Suprapubic skin (tissue), 4 donors: ENCODE results near the gene SSR3. TPM values are rescaled to one million over a fixed set of nuclear protein-coding genes. Genes with fewer than 3 reads are reported as not detected.

Source experiments
- DNase-seq, 2 donors: peaks; one replicate each; pipeline ENCODE4 v3.0.0-alpha.2; 2019; ENCODE audit warnings: low spot score in 2 of 2
- H3K27ac ChIP-seq: fragments of 200-600 bp; sonication (generic); one replicate; pipeline ENCODE4 v1.5.1; 2019
- H3K27me3 ChIP-seq: fragments of 200-600 bp; sonication (generic); one replicate; pipeline ENCODE4 v1.5.1; 2019
- H3K36me3 ChIP-seq: fragments of 200-600 bp; sonication (generic); one replicate; pipeline ENCODE4 v1.5.1; 2019
- H3K4me1 ChIP-seq: fragments of 200-600 bp; sonication (generic); one replicate; pipeline ENCODE4 v1.5.1; 2019
- H3K4me3 ChIP-seq: fragments of 200-600 bp; sonication (generic); one replicate; pipeline ENCODE4 v1.5.1; 2019; ENCODE audit warnings: mild to moderate bottlenecking
- H3K9me3 ChIP-seq: fragments of 200-600 bp; sonication (generic); one replicate; pipeline ENCODE4 v1.5.1; 2019
- CTCF ChIP-seq, 2 donors: fragments of 200-600 bp in 1 of 2; fragments of 450-650 bp in 1 of 2; sonication (generic) in 1 of 2; IDR thresholded peaks; one replicate each; pipeline ENCODE4 v1.5.1; 2016 to 2019; ENCODE audit warnings: antibody characterized with exemption in 2 of 2, mild to moderate bottlenecking in 1 of 2, moderate library complexity in 1 of 2
- EP300 ChIP-seq: sonication (generic); formaldehyde crosslinking; IDR thresholded peaks from one replicate; pipeline ENCODE4 v1.6.1; 2017; ENCODE audit warnings: antibody characterized with exemption
- POLR2A ChIP-seq, 2 donors: fragments of 450-650 bp; IDR thresholded peaks; one replicate each; pipeline ENCODE4 v1.6.1; 2017; ENCODE audit warnings: antibody characterized with exemption in 2 of 2, mild to moderate bottlenecking in 2 of 2, moderate library complexity in 2 of 2
- POLR2AphosphoS5 ChIP-seq, 3 donors: sonication (generic); formaldehyde crosslinking; IDR thresholded peaks; one replicate each; pipeline ENCODE4 v1.6.1; 2017; ENCODE audit warnings: antibody characterized with exemption in 3 of 3
- WGBS: methylation state at CpG from one replicate; pipeline ENCODE4 v1.1.5; 2018; 5-methylcytosine and 5-hydroxymethylcytosine counted together
- total RNA-seq, 4 donors: library from RNA; depleted of rRNA; stranded (reverse); fragments of >200 nt; gene quantifications; one replicate each; pipeline ENCODE4 v1.1.0, GENCODE V29; 2016

Gene SSR3
- total RNA-seq = 10 to 100 TPM; 56.4 to 72.9 (median 62.4) TPM

DNA sequence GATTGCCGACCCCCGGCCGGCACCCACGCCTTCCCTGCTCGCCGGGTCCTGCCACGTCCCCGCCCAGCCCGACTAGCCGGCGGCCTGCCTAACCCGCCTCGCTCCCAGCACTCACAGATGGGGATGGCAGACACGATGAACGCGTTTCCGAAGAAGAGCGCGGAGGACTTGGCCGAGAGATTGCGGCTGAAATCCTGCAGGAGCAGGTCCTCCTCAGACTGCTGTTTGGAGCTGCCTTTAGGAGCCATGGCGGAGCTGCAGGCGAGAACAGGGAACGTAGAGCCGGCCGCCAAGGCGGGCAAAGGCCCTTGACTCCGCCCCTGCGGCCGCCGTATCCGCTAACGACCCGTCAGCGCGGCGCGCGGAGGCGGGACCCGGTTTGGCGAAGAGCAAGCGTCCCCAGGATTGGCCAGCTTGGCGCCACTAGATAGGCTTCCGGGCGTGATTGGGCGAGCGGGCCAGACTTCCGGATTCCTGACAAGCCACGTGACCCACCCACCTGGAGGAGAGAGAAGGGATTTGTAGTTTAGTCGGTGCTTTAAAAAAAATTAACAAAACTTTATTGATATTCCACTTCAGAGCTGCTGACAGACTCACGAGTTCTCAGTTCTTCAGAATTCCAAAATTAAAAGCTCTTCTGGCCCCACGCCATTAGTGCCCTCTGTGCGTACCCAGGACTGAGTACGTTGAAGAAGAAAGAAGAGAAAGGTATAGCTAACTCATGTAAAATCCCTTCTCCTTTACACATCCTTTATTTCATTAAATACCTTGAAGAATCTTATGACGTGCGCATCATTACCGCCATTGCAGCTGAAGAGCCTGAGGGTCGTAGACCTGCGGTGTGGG is at the start of gene SSR3:
SSR3 (minus strand) TSS at position 276 of the 846 bp plus-strand sequence; CDS start at position 248, 28 bp downstream.
- Histone ChIP-seq H3K27me3 (no peaks in the 10 kb centered on the region), H3K9me3 (no peaks in the 10 kb centered on the region), H3K4me1 (peaks cover 36% of the 10 kb centered on the region), H3K4me3 (peak within 1 kb of the TSS; percentile 91), H3K36me3 (peaks cover 16% of the 10 kb centered on the region), H3K27ac (peak within 1 kb of the TSS; percentile 93)
- peak; percentile 100 for DNase-seq
- TF ChIP-seq POLR2AphosphoS5 (IDR thresholded peaks at IDR 0.05) (peak in 2 of 3 donors; percentile 18 to 69), CTCF (IDR thresholded peaks at IDR 0.05) (peak; percentile 35 to 63), POLR2A (IDR thresholded peaks at IDR 0.05) (peak; percentile 51 to 71), EP300 (no peak)
- 4% methylated on average over 60 of the region's 60 CpGs for WGBS

GRCh38 chr3:156604064-156604641 is 49.2 kb upstream of the SSR3 start:
- no peaks in the 10 kb centered on the region for H3K36me3 ChIP-seq
- DNase-seq = no peak
- TF ChIP-seq POLR2AphosphoS5 (IDR thresholded peaks at IDR 0.05) (no peak), EP300 (no peak), POLR2A (IDR thresholded peaks at IDR 0.05) (no peak), CTCF (IDR thresholded peaks at IDR 0.05) (no peak)
- H3K9me3 ChIP-seq = no peaks in the 10 kb centered on the region
- H3K27me3 ChIP-seq = no peaks in the 10 kb centered on the region
- peaks cover 13% of the 10 kb centered on the region for H3K4me1 ChIP-seq
- H3K27ac ChIP-seq = no peak overlapping the region
- no peak overlapping the region for H3K4me3 ChIP-seq
- 92% methylated on average over 2 of the region's 2 CpGs for WGBS

GRCh38 chr3:156603379-156604017 is 48.6 kb upstream of the SSR3 start:
- H3K36me3 ChIP-seq = no peaks in the 10 kb centered on the region
- no peaks in the 10 kb centered on the region for H3K27me3 ChIP-seq
- no peak for DNase-seq
- no peak overlapping the region for H3K4me3 ChIP-seq
- H3K27ac ChIP-seq = no peak overlapping the region
- H3K4me1 ChIP-seq = peaks cover 13% of the 10 kb centered on the region
- H3K9me3 ChIP-seq = no peaks in the 10 kb centered on the region
- TF ChIP-seq EP300 (no peak), POLR2AphosphoS5 (IDR thresholded peaks at IDR 0.05) (no peak), CTCF (IDR thresholded peaks at IDR 0.05) (no peak), POLR2A (IDR thresholded peaks at IDR 0.05) (no peak)
- 64% methylated on average over 2 of the region's 2 CpGs for WGBS

GRCh38 chr3:156602424-156602823 is 47.5 kb upstream of the SSR3 start:
- WGBS = 91% methylated on average over 2 of the region's 2 CpGs
- Histone ChIP-seq H3K4me1 (peaks cover 13% of the 10 kb centered on the region), H3K36me3 (no peaks in the 10 kb centered on the region), H3K27ac (no peak overlapping the region), H3K4me3 (no peak overlapping the region), H3K27me3 (no peaks in the 10 kb centered on the region), H3K9me3 (no peaks in the 10 kb centered on the region)
- no peak for DNase-seq
- TF ChIP-seq EP300 (no peak), CTCF (IDR thresholded peaks at IDR 0.05) (no peak), POLR2AphosphoS5 (IDR thresholded peaks at IDR 0.05) (no peak), POLR2A (IDR thresholded peaks at IDR 0.05) (no peak)

GRCh38 chr3:156601497-156601896 is 46.6 kb upstream of the SSR3 start:
- WGBS = 80% methylated on average over 3 of the region's 3 CpGs
- H3K27ac ChIP-seq = no peak overlapping the region
- no peaks in the 10 kb centered on the region for H3K36me3 ChIP-seq
- H3K4me1 ChIP-seq = peaks cover 12% of the 10 kb centered on the region
- no peaks in the 10 kb centered on the region for H3K27me3 ChIP-seq
- TF ChIP-seq POLR2AphosphoS5 (IDR thresholded peaks at IDR 0.05) = no peak
- no peak for TF ChIP-seq EP300
- no peak for TF ChIP-seq POLR2A (IDR thresholded peaks at IDR 0.05)
- TF ChIP-seq CTCF (IDR thresholded peaks at IDR 0.05) = no peak
- no peak overlapping the region for H3K4me3 ChIP-seq
- DNase-seq = no peak
- H3K9me3 ChIP-seq = no peaks in the 10 kb centered on the region
